Measurements from ENCODE around the gene COX7A2L. TPM values are rescaled to one million over a fixed set of nuclear protein-coding genes. Genes with fewer than 3 reads are reported as not detected.

COX7A2L gene
- total RNA-seq, 2 donors from 2014 or later, result 167 to 170 TPM

GRCh38 chr2:42376758-42377157, 15.7 kb upstream of the COX7A2L start:
- Histone ChIP-seq H3K4me3 (no peak overlapping the region), H3K4me1 (replicated peaks) (peaks cover 6% of the 10 kb centered on the region), H3K27me3 (replicated peaks; ENCODE audit: insufficient read depth) (no peaks in the 10 kb centered on the region), H3K27ac (no peak overlapping the region), H3K36me3 (no peaks in the 10 kb centered on the region), H3K9me3 (no peaks in the 10 kb centered on the region)
- no peak for DNase-seq (ENCODE audit: low spot score)
- TF ChIP-seq POLR2A (IDR thresholded peaks at IDR 0.05), result no peak
- no peak for TF ChIP-seq CTCF (IDR thresholded peaks at IDR 0.05)
- no peak for TF ChIP-seq POLR2AphosphoS5 (IDR thresholded peaks at IDR 0.05)
- intact Hi-C loops (cut with DNase I), result no loop called here
- WGBS, result 84% methylated on average over 7 of the region's 7 CpGs

- Histone ChIP-seq H3K4me1 (replicated peaks) (peaks cover 18% of the 10 kb centered on the region), H3K36me3 (no peaks in the 10 kb centered on the region), H3K27me3 (replicated peaks; ENCODE audit: insufficient read depth) (no peaks in the 10 kb centered on the region), H3K4me3 (no peak overlapping the region), H3K27ac (peak overlapping the region in 1 of 2 donors; percentile 28), H3K9me3 (no peaks in the 10 kb centered on the region)
- intact Hi-C loops (cut with DNase I), result no loop called here
- 69% methylated on average over 3 of the region's 3 CpGs for WGBS
- DNase-seq (ENCODE audit: low spot score), result no peak
- TF ChIP-seq POLR2AphosphoS5 (IDR thresholded peaks at IDR 0.05) (no peak), CTCF (IDR thresholded peaks at IDR 0.05) (no peak), POLR2A (IDR thresholded peaks at IDR 0.05) (no peak)
These were observed 11.6 kb upstream of the COX7A2L start for GRCh38 chr2:42372474-42373200.

- Histone ChIP-seq H3K4me3 (no peak overlapping the region), H3K4me1 (replicated peaks) (peaks cover 23% of the 10 kb centered on the region), H3K9me3 (no peaks in the 10 kb centered on the region), H3K27ac (peak overlapping the region; percentile 28 to 56), H3K36me3 (no peaks in the 10 kb centered on the region), H3K27me3 (replicated peaks; ENCODE audit: insufficient read depth) (no peaks in the 10 kb centered on the region)
- WGBS, result 63% methylated on average over 11 of the region's 11 CpGs
- intact Hi-C loops (cut with DNase I), result no loop called here
- peak; percentile 36 for DNase-seq (ENCODE audit: low spot score)
- TF ChIP-seq CTCF (IDR thresholded peaks at IDR 0.05), result no peak
- TF ChIP-seq POLR2AphosphoS5 (IDR thresholded peaks at IDR 0.05), result peak; percentile 38
These were observed 10.8 kb upstream of the COX7A2L start for GRCh38 chr2:42371611-42372473.

GRCh38 chr2:42369532-42370229, 8.7 kb upstream of the COX7A2L start:
- no peak for DNase-seq (ENCODE audit: low spot score)
- 77% methylated on average over 5 of the region's 5 CpGs for WGBS
- Histone ChIP-seq H3K27ac (peak overlapping the region; percentile 56 to 67), H3K9me3 (no peaks in the 10 kb centered on the region), H3K36me3 (no peaks in the 10 kb centered on the region), H3K27me3 (replicated peaks; ENCODE audit: insufficient read depth) (no peaks in the 10 kb centered on the region), H3K4me1 (replicated peaks) (peaks cover 23% of the 10 kb centered on the region), H3K4me3 (no peak overlapping the region)
- intact Hi-C loops (cut with DNase I), result loop anchor here (10.0 kb wide), 1 partner anchor 275 kb away; no protein-coding TSS in a partner anchor
- TF ChIP-seq POLR2A (IDR thresholded peaks at IDR 0.05) (no peak), POLR2AphosphoS5 (IDR thresholded peaks at IDR 0.05) (no peak), CTCF (IDR thresholded peaks at IDR 0.05) (no peak)
